WTC11 (cell line): Measurements from ENCODE around the gene GREB1.

Experiments
- ATF1 ChIP-seq: sonication (generic); formaldehyde crosslinking; IDR thresholded peaks from 2 replicates; pipeline ENCODE4 v1.8.1; 2023; ENCODE audit warnings: mild to moderate bottlenecking, moderate library complexity, missing genetic modification reagents
- ATF3 ChIP-seq: sonication (generic); formaldehyde crosslinking; conservative IDR thresholded peaks from 2 replicates; pipeline ENCODE4 v1.8.1; 2022; ENCODE audit warnings: mild to moderate bottlenecking, missing genetic modification reagents
- ATF6 ChIP-seq: sonication (generic); formaldehyde crosslinking; IDR thresholded peaks from 2 replicates; pipeline ENCODE4 v1.8.1; 2023; ENCODE audit warnings: mild to moderate bottlenecking, missing genetic modification reagents
- CREB1 ChIP-seq: sonication (generic); formaldehyde crosslinking; IDR thresholded peaks from 2 replicates; pipeline ENCODE4 v1.8.0; 2023; ENCODE audit warnings: mild to moderate bottlenecking, missing genetic modification reagents
- CTCF ChIP-seq: fragments of 200-600 bp; IDR thresholded peaks from 2 replicates; pipeline ENCODE4 v1.8.0; 2022; ENCODE audit warnings: antibody characterized with exemption
- ETV6 ChIP-seq: sonication (generic); formaldehyde crosslinking; IDR thresholded peaks from 2 replicates; pipeline ENCODE4 v1.8.1; 2022; ENCODE audit warnings: mild to moderate bottlenecking, missing genetic modification reagents
- GABPB1 ChIP-seq: sonication (generic); formaldehyde crosslinking; IDR thresholded peaks from 2 replicates; pipeline ENCODE4 v1.8.1; 2023; ENCODE audit warnings: mild to moderate bottlenecking, missing genetic modification reagents
- IRF2 ChIP-seq: sonication (generic); formaldehyde crosslinking; IDR thresholded peaks from 2 replicates; pipeline ENCODE4 v1.8.0; 2022; ENCODE audit warnings: low read depth, missing genetic modification reagents, borderline replicate concordance
- JUN ChIP-seq: sonication (generic); formaldehyde crosslinking; IDR thresholded peaks from 2 replicates; pipeline ENCODE4 v1.8.0; 2023; ENCODE audit warnings: mild to moderate bottlenecking, missing genetic modification reagents
- MAX ChIP-seq: sonication (generic); formaldehyde crosslinking; IDR thresholded peaks from 2 replicates; pipeline ENCODE4 v1.8.0; 2022; ENCODE audit warnings: mild to moderate bottlenecking, missing genetic modification reagents
- NFATC4 ChIP-seq: fragments of 250-450 bp; sonication (Bioruptor Pico); IDR thresholded peaks from 2 replicates; pipeline ENCODE4 v1.9.0; 2021; ENCODE audit warnings: mild to moderate bottlenecking
- TCF7 ChIP-seq: sonication (generic); formaldehyde crosslinking; IDR thresholded peaks from 2 replicates; pipeline ENCODE4 v1.8.0; 2022; ENCODE audit warnings: mild to moderate bottlenecking, low read depth, missing genetic modification reagents, moderate library complexity
- ZMAT4 ChIP-seq: fragments of 250-450 bp; sonication (Bioruptor Pico); IDR thresholded peaks from 2 replicates; pipeline ENCODE4 v1.9.0; 2021; ENCODE audit warnings: mild to moderate bottlenecking

GRCh38 chr2:11564816-11565567 is 31.1 kb downstream of the GREB1 start:
- no peak for TF ChIP-seq CREB1 (CRISPR knock-in tag)
- no peak for TF ChIP-seq NFATC4
- no peak for TF ChIP-seq CTCF
- TF ChIP-seq ATF3 (CRISPR knock-in tag): no peak
- no peak for TF ChIP-seq IRF2 (CRISPR knock-in tag)
- no peak for TF ChIP-seq ZMAT4 (CRISPR knock-in tag)
- no peak for TF ChIP-seq GABPB1 (CRISPR knock-in tag)
- no peak for TF ChIP-seq TCF7
- no peak for TF ChIP-seq JUN (CRISPR knock-in tag)
- no peak for TF ChIP-seq MAX (CRISPR knock-in tag)
- TF ChIP-seq ATF6 (CRISPR knock-in tag): no peak
- no peak for TF ChIP-seq ATF1 (CRISPR knock-in tag)
- TF ChIP-seq ETV6 (CRISPR knock-in tag): no peak
